Middle frontal gyrus (tissue), 1 donor: ENCODE data around the gene IP6K3.

Source experiments
- DNase-seq: peaks from one replicate; pipeline ENCODE4 v3.0.0-alpha.2; 2015; ENCODE audit warnings: low spot score; ENCODE audit errors: extremely low spot score

IP6K3 gene

DNA sequence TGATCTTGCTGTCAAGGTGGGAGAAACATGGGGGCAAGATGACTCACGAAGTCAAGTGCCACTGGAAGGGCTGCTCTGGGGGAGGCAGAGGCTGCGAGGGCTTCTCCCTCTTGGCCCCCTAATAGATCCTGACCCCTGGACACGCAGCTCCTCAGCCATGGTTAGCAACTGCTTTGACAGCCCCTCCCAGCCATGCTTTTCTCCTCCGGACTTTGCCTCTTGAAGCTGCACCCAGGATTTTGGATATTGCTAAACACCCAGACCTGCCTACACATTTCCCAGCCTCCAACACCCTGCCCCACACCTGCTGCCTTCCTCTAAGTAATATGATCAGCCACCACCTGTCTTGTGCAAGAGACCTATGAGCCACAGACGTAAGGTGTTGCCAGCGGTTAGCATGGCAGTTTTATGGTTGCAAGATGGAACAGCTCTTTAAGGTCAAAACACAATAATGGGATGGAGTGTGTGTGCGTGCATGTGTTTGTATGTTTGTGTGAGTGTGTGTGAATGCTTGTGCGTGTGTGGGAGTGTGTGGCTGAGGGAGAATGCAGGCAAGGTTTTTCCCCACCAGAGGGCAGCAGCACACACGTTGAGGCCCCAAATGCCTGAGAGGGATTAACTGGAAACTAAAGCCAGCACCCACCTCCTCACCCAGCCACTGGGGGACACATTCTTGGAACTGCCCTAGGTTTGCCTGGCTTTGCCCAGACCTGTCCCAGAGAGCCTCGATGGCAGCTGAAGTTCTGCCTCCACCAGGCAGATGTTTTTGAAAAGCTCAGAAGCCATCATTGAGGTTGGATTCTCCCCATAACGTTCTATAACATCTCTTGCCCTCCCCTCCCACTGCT is 2.5 kb downstream of the IP6K3 start:
- peak; percentile 52 for DNase-seq

DNA sequence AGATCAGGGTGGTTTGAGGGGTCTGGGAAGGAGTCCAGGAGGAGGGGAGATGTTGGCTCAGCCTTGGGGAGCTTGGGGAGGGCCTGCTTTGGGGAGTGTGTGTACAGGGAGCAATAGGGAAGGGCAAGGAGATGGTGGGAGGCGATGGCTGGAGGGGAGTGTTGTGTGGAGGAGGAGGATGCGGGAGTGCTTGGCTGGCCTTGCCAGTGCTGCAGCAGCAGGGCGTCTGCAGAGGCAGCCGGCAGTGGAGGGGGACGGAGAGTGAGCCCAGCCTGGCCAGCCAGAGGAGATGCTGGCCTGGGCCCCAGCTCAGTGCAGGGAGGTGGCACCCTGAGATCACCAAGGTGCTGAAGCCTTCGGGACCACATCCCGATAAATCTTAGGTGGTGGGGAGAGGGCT is 3.9 kb downstream of the IP6K3 start:
- no peak for DNase-seq

DNA sequence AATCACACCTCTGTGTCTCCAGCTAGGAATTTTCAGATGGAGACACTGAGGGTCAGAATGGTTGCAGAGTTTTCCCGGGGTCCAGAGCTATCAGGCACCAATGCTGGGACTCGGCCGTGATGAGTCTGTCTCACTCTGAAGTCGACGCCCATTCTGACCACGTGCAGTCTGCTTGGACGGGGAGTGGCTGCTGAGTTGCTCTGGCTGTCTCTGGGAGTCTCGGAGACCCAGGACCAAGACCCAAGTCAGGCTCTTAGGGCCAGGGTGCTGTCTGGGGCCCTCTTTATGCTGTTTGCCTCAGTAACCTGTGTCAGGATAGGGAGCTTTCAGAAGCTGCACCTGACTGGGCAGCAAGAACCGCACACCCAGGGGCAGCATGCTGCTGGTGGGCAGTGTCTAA is 4.6 kb downstream of the IP6K3 start:
- DNase-seq = no peak

DNA sequence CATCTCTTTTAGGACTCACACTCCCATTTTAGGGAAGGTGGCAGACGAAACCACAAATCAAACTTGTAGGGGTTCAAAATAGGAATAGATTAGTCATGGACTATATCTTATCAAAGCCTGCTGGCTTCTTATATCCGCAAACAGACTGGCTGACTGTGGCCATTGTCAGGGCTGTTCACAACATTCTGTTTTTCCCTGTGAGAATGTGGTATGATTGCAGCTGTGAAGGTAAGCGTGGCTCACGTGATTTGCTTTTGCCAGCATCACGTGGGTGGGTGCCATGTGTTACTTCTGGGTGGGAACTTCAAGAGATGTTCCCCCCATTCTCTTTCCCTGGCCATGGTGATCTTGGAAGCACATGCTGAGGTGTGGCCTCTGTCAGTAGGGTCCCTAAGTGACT is 5.9 kb downstream of the IP6K3 start:
- DNase-seq = no peak

DNA sequence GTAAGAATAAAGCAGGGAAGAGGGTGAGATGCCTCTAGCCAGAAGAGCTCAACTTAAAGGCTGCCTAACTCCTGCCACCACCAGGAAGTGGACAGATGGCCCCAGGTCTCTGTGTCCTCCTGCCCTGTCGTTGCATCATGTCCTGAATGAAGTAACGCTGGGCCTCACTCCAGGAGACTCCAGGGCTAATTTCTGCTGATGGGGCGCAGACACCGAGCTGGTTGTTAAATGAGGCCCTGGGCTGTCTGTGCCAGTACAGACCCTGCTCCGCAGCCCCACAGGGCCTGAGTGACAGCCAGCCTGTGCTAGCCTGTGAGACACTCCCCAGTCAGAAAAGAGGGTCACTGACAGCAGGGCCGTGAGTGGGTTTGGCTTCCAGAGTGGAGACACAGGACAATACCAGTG is 6.5 kb downstream of the IP6K3 start:
- no peak for DNase-seq

DNA sequence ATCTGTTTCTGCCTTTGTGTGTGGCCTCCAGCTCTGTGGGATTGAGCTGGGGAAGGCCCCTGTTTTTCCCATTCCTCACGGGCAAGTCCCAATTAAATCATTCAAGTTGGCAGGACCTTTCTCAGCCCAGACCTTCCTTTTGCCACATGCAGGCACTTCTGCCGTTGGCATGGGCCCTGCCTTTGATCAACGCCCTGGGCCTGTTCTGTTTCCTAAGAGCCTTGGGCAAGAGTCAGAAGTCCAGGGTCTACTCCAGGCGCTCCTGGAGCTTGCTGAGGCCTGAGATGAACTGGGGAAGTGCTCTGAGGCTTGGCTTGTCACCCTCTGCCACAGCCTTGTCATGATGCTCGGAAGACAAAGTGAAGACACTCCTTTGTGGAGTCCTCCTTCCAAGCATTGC is 7.1 kb downstream of the IP6K3 start:
- no peak for DNase-seq

DNA sequence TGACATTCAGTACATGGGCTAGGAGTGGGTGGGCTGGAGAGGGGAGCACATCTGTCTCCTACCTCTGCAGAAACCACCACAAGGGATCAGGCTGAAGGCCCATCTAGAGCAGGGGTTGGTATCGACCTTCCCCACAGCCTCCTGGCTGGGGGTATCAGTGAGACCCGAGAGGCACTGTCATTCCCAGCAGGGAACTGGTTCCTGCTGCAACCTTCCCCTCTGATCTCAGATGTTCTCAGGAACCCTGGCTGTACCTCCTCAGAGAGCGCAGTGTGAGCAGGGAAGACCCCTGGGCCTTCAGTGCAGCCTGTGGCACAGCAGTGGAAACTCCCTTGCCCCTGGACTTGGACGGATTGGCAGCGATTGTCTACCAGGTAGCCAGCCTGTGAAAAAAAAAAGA is 7.8 kb downstream of the IP6K3 start:
- no peak for DNase-seq

DNA sequence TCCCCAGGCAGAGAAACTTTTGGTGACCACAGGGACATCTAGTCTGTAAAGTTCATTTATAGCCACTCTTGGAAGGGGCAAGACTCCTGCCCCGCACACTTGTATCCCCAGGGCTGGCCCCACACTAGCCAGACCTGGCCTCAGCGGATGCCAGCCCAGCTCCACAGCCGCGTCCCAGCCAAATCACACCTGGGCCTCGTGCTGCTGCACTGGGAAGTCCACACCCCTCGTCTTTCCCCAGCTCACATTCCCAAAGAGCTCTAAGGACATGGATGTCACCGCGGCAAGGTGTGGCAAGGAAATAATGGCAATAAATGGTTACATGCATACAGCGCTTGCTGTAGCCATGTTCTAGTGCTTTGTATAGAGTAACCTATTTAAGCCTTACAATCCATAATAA is 8.6 kb downstream of the IP6K3 start:
- no peak for DNase-seq

DNA sequence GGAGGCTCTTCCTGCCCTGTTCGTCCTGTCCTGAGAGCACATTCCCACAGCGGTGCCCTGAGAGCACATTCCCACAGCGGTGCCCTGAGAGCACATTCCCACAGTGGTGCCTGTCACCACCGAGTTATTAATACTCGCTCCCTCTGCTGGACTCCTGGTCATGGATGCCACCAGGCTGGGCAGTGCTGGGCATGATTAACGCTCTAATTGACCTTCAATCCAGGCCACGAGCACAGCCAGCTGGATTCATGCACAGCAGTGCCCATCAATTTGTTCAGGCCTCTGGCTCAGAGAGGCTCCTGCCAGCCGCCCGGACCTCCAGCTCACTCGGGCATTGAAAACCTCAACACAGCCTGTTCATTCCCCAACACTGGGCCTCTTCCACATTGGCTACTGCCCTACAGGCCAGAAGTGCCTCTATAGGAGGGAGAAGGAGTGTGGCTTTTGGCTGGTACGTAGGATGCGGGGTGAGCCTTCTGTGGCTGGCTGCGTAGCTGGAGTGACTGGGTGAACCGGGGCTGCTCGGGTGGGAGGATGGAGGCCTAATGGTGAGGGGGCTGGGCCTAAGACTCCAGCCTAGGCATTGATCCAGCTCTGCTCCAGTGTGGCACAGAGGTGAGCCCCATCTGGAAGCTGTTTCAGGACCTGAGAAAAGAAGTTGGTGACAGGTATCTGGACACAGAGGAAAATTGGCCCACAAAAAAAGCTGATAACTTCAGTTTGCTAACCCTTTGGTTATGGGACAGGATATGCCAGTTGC is 9.3 kb downstream of the IP6K3 start:
- DNase-seq = no peak

DNA sequence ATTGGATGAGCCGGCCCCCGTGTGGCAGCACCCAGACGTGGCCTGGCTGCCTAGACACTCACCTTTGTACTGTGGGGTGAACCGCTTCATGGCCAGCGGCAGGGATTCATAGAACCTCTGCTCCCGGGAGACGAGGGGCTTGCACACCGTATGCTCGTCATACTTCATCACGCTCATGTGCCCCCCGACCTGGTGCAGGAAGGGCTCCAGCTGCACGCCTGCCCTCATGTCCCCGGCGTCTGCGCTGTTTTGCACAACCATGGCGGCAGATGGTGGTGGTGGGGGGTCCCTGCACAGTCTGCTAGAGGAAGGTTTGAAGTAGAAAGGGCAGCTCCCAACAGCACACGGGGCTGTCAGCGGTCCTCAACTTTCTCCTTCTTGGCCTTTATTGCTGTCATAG is 11.5 kb downstream of the IP6K3 start:
- DNase-seq = no peak

DNA sequence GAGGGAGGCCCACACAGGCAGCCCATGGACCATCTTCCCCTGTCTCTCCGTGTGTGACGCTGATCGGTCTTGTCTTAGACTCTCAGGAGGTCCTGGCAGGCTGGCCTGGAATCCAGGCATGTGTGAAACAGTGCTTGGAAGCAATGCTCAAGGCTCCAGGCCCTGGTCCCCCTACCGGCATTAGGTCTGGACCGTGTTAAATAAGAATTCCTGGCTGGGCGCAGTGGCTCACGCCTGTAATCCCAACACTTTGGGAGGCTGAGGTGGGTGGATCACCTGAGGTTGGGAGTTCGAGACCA is 13.0 kb downstream of the IP6K3 start:
- DNase-seq = no peak

DNA sequence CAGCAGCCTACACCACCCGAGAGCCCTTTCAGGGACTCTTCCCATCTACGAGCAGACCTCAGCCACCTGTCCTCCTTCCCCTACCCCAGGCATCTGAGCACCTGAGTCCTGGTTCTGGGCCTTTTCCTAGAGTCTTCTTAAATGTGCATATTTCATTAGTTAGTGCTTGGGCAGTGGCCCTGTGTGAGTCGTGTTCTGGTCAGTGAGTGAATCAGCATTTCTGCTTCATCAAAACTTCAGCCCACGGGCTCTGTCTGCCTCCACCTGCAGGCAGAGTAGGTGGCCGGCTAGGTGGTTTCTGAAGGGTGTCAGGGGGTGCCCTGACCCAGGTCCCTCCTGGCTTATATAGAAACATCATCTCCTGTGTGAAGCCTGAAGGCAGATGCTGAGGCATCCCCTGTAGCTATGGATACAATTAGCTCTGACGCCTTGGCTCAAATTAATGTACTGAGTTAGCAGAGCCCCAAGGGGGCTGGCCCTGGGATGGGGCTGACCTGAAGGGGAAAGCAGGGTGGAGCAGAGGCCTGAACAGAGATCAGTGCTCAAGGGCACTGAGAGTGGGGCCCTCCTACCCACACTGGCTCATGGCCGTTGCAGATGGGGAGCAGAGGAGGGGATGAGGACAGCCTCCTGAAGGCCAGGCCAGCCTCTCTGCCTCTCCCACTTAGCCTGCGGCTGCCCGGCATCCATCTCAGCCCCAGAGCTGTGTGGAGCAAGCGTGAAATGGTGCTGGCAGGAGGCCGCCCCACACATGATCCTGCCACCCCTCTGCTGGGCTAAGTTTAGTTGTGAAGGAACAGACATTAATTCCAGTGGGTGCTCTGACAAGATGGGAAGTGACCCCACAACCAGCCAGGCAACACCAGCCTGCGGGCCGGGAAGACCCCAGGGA is 13.6 kb downstream of the IP6K3 start:
- DNase-seq = no peak

DNA sequence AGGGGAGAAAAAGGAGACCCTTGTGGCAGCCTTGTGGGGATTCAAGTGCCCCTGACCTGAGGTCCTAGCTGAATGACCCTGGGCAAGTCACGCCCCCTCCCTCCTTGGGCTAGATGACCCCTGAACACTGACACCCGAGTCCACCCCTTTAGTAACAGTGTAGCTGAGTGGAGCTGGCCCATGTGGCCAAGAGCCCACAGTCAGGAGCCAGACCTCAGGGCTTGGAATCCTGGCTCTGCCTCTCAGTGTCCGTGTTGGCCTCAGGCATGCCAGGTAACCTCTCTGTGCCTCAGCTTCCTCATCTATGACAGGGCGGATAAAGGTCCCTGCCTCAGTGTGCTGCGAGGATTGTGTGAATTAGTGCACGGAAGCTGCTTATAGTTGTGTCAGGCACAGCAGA is 14.3 kb downstream of the IP6K3 start:
- no peak for DNase-seq

DNA sequence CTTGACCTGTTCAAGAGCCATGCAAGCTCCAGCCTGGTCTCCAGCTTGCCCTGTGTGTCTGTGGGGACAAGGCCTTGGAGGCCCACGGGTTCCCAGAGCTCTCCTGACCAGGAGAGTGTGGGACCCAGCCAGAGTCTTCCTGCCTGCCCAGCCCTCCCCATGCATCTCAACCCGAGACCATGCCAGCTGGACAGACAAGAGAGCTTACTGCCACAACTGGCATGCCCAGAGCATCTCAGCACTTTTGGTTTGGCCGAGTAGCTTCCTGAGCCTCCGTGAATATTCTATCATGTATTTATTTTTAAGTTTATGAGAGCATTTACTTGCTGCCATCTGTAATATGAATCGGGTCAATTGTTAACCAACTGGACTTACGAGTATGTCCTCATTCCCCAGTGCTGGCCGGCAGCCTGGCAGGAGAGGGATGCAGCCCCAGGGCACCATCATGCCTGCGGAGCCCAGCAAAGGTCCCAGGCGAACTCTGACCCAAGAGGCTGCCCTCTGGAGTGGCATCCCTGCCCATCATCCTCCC is 14.9 kb downstream of the IP6K3 start:
- DNase-seq = no peak

DNA sequence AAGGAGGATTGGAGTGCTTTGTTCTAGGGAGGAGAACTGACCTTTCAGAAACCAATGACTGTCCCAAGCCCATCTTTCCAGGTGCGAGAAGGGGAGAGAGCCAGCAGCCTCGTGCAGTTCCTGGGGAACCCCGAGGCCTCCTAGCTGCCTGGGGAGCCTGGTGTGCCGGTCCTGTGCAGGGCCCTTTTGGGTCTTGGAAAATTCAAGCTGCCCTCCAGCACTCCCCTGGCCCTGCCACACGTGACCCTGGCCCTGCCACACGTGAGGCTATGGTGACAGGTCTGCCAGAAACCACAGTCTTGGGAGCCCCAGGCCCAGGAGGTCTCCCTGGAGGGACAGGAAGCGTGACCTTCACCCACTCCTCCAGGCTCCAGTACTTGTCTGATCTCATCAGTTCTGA is 15.7 kb downstream of the IP6K3 start:
- no peak for DNase-seq

DNA sequence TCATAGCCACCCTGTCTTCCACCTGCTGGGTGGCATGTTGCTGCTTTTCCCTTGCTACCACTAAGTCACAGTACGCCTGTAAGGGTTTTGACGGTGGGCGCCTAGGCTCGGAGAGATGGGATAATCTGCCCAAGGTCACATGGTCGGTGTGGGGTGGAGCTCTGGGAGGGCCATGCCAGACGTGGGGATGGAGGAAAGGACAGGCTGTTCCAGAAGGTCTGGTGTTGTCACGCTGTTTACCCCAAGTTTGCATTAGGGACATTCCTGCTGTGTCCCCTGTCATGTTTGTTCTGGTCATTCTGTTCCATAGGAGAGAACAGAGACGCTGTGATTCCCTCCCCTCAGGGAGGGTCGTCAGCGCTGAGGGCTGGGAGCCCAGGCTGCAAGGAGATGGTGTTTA is 16.1 kb downstream of the IP6K3 start:
- no peak for DNase-seq

DNA sequence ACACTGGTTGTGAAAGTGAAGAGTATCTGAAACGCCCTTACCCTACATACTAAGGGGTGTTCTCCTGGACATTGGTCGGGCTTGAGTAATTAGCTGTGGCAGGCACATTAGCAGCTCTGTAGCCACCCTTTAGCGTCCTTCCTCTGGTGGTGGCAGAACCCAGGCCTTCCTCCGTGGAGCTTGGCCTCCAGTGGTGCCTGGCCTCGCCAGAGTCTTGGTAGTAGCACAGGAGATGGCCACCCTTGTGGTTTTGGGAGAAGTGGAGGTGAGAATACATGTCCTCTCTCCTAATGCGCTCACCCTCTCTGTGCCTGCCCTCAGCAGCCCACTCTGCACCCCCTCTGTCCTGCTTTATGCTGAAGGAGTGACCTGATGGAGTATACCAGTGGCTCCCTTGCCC is 17.6 kb downstream of the IP6K3 start:
- no peak for DNase-seq

DNA sequence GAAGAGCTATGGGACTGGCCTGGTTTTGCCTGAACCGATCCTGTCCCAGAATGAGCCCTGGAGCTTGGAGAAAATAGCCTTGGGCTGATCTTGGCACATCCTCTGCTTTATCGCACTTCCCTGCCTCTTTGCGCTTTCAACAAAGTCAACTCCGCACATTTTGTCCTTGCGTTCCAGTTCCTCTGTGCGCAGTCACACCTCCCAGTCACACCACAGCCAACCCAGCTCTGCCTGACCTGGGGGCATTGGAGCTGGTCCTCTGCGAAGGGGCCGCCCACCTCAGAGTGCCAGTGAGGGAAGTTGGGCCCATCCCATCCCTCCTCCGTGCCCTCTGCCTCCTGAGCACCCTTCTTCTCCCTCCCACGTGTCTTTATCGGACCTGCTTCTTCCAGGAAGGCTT is 18.3 kb downstream of the IP6K3 start:
- no peak for DNase-seq

DNA sequence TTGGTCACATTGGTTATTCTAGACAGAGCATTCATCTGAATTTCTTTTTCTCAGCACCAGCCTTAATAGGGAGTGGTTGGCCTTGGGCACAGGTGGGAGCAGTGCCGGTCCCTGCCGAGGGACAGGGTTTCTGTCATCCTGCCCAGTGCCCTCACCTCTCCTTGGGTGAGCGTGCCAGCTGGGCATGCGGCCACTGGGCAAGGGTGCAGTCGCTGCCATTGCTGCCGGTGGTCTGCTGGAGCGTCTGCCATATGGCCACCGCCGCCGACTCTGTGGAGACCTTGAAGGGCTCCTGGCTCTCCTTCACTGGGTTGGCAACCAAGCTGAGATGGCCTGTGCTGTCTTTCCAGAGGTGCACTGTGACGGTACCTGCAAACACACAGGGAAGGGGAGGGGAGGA is 18.8 kb downstream of the IP6K3 start:
- DNase-seq = no peak

DNA sequence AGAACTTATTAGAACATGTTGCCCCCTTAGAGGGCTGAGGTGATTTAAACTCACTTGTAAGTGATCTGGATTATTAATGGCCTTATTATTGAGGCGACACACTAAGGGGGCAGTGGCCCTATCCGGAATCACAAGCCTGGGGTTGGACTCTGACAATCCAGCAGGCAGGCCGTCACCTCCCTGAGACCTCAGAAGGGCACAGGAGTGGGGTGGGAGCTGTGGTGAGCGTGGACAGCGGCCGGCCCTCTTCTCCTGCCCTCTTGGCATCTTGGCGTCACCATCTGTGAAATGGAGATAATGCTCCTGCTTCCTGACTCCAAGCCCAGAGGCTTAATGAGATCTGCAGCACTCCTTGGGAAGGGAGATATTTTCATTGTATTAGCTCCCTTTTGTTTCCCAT is 19.6 kb downstream of the IP6K3 start:
- no peak for DNase-seq

DNA sequence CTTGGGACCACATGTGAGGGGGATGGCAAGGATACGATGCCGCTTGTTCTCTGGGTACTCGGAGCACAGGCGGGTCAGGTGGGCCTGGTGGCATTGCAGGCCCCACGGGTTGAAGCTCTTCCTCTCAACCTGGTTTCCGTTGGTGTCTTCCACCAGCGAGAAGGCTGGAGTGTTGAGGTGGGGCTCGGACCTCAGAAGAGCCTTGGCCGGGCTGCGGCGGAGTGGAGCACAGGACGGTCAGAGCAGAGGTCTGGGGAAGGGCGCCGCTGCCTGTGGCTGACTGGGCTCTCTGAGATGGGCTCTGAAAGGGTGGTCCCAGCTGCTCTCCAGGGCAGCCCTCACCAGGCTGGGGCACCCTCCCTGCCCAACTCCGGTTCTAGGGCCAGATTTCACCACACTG is 20.0 kb downstream of the IP6K3 start:
- DNase-seq = no peak
